Liver (tissue), 9 donors: ENCODE results near the gene PDLIM4. TPM values are rescaled to one million over a fixed set of nuclear protein-coding genes. Genes with fewer than 3 reads are reported as not detected.

Source experiments
- DNase-seq: peaks from one replicate; pipeline ENCODE4 v3.0.0-alpha.2; 2017; ENCODE audit warnings: low spot score
- H3K27ac ChIP-seq, 2 donors: one replicate each; pipeline ENCODE4 v1.7.0; 2013; ENCODE audit warnings: inconsistent platforms in 2 of 2, low read length in 2 of 2, control low read depth in 1 of 2, low read depth in 1 of 2, mild to moderate bottlenecking in 1 of 2
- H3K27me3 ChIP-seq, 4 donors: one replicate each; pipeline versions ENCODE4 v1.6.1 to v1.7.0; 2013; ENCODE audit warnings: low read length in 3 of 4, inconsistent platforms in 1 of 4, mild to moderate bottlenecking in 1 of 4, moderate library complexity in 1 of 4; ENCODE audit not compliant: control insufficient read depth in 4 of 4, insufficient read depth in 4 of 4
- H3K36me3 ChIP-seq, 4 donors: one replicate each; pipeline versions ENCODE4 v1.6.1 to v1.7.0; 2013; ENCODE audit warnings: low read length in 3 of 4, mild to moderate bottlenecking in 3 of 4, low read depth in 1 of 4, moderate library complexity in 1 of 4; ENCODE audit not compliant: control insufficient read depth in 4 of 4, insufficient read depth in 3 of 4
- H3K4me1 ChIP-seq, 4 donors: one replicate each; pipeline versions ENCODE4 v1.6.1 to v1.7.0; 2013; ENCODE audit warnings: low read length in 3 of 4, mild to moderate bottlenecking in 3 of 4, moderate library complexity in 1 of 4; ENCODE audit not compliant: control insufficient read depth in 4 of 4, insufficient read depth in 4 of 4
- H3K4me3 ChIP-seq, 3 donors: one replicate each; pipeline versions ENCODE4 v1.6.1 to v1.7.0; 2013; ENCODE audit warnings: low read length in 3 of 3, control low read depth in 1 of 3, low read depth in 1 of 3, mild to moderate bottlenecking in 1 of 3
- H3K9ac ChIP-seq, 2 donors: one replicate each; pipeline ENCODE4 v1.7.0; 2013; ENCODE audit warnings: low read length in 2 of 2, mild to moderate bottlenecking in 2 of 2, moderate library complexity in 2 of 2, control low read depth in 1 of 2, low read depth in 1 of 2
- H3K9me3 ChIP-seq, 4 donors: one replicate each; pipeline versions ENCODE4 v1.6.1 to v1.7.0; 2013; ENCODE audit warnings: low read length in 3 of 4; ENCODE audit not compliant: control insufficient read depth in 4 of 4
- GABPA ChIP-seq, 2 donors: IDR thresholded peaks in 1 of 2; conservative IDR thresholded peaks in 1 of 2; 2 replicates each; pipeline ENCODE4 v1.6.1; 2016; ENCODE audit warnings: antibody characterized with exemption in 2 of 2, mild to moderate bottlenecking in 1 of 2, moderate library complexity in 1 of 2
- HNF4A ChIP-seq, 2 donors: conservative IDR thresholded peaks; 2 replicates each; pipeline ENCODE4 v1.6.1; 2016; ENCODE audit warnings: antibody characterized with exemption in 2 of 2, mild to moderate bottlenecking in 2 of 2
- JUND ChIP-seq, 2 donors: IDR thresholded peaks; 2 replicates each; pipeline ENCODE4 v1.6.1; 2016; ENCODE audit warnings: antibody characterized with exemption in 2 of 2
- NR2F2 ChIP-seq: IDR thresholded peaks from 2 replicates; pipeline ENCODE4 v1.6.1; 2016; ENCODE audit warnings: antibody characterized with exemption
- RXRA ChIP-seq, 2 donors: IDR thresholded peaks; 2 replicates each; pipeline ENCODE4 v1.6.1; 2017 to 2018; ENCODE audit warnings: antibody characterized with exemption in 2 of 2, mild to moderate bottlenecking in 1 of 2
- whole genome bisulfite sequencing: extraction: QIAGEN DNeasy Blood & Tissue Kit; methylation state at CpG from one replicate; pipeline ENCODE4 v1.1.7; 2013; 5-methylcytosine and 5-hydroxymethylcytosine counted together
- polyA plus RNA-seq, 2 donors: library from polyadenylated mRNA; stranded (reverse) in 1 of 2; unstranded in 1 of 2; fragments of 200-250 nt in 1 of 2; fragments of >200 nt in 1 of 2; fragmentation: Nextera tagmentation in 1 of 2; extraction: Ambion mirVana in 1 of 2; gene quantifications; one replicate each; pipeline versions ENCODE4 v1.2.1 to v1.2.3, GENCODE V29; 2013 to 2015
- total RNA-seq, 2 donors: library from RNA; depleted of rRNA; stranded (reverse); fragments of >200 nt; gene quantifications; one replicate each; pipeline ENCODE4 v1.2.3, GENCODE V29; 2014
- TF ChIP-seq, protein P1 (sequence below): fragments of 150-350 bp; IDR thresholded peaks from 2 replicates; pipeline ENCODE4 v1.5.1; 2017; ENCODE audit warnings: improper control_type of control experiment, low read depth, low read length; ENCODE audit not compliant: missing input control
- donor health status: healthy.
- donor health status: healthy.
- donor health status: healthy.
- donor health status: healthy.
- donor health status: healthy.

The PDLIM4 gene
- total and polyA plus RNA-seq, 4 donors, result 0.25 to 0.93 (median 0.65) TPM

DNA sequence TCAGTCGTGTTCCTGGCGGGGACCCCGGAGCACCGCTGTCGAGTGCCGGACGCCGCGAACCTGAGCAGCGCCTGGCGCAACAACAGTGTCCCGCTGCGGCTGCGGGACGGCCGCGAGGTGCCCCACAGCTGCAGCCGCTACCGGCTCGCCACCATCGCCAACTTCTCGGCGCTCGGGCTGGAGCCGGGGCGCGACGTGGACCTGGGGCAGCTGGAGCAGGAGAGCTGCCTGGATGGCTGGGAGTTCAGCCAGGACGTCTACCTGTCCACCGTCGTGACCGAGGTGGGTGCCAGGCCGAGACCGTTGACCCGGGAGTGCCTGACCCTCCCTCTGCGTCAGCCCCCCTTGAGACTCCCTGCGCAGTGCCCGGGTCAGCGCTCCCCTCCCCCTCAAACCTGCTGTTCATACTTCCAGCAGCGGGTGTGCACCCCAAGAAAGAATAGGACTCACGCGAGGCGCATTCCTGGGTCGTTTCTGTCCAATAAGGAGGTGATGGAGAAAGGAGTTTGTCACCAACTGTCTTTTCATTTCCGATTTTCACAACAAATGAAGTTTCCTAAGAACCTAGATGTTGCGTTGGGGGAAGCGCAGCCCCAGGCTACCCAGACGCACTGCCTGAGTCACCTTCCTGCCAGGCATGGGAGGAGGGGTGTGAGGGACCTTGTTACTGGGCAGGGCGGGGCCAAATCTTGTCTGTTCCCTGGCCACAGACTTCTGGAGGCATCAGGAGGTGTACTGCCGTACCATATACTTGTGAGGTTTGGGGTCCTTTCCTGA is 37.4 kb downstream of the PDLIM4 start (continued):
- TF ChIP-seq HNF4A (conservative IDR thresholded peaks at IDR 0.05) (no peak), JUND (IDR thresholded peaks at IDR 0.05) (no peak)

DNA sequence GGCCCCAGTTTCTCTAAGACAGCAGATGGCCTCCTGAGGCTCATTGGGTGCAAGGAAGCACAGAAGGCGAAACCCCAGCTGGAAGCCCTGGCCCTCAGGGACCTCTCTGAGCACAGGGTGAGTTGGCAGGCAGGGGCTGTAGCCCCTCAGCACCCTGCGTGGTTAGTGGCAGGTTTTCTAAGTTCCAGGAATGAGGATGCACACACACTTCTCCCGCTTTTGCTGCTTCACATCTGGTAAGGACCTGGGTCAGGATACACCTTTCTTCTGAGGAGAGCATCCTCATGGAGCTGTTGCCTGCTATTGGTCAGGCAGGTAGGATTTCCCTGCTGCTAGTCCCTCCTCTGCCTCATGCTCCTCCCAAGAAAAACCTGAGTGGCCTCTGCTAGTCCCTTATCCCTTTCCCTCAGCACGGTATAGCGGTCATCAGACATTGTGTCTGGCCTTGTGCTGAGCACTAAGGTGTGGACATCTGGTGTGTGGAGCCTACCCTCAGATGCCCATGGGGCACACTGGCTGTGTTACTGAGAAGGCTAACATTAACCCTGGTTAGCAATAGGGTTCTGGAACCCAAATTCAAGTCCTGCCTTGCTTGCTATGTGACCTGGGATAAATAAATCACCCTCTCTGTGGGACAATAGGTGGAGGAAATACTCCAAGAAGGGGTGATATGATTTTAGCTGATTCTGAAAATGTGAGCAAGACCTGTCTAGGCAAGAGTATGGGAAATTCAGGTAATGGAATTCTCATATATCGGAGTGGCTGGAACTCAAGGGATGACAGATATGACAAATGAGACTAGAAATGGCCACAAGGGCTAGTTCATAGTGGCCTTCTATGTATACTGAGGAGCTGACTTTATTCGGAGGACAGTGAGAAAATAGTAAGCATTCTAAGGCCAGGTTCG is 38.3 kb downstream of the PDLIM4 start:
- 92% methylated on average over 8 of the region's 8 CpGs for WGBS
- no peaks in the 10 kb centered on the region for H3K36me3 ChIP-seq
- H3K4me1 ChIP-seq, result peaks cover 6 to 21% (median 14%) of the 10 kb centered on the region in 4 donors
- H3K9me3 ChIP-seq, result no peaks in the 10 kb centered on the region
- H3K27me3 ChIP-seq, result no peaks in the 10 kb centered on the region
- H3K27ac ChIP-seq, result peak overlapping the region; percentile 10 to 23
- no peak for TF ChIP-seq JUND (IDR thresholded peaks at IDR 0.05)
- no peak overlapping the region for H3K9ac ChIP-seq
- H3K4me3 ChIP-seq, result peak overlapping the region in 1 of 3 donors; percentile 5
- peak; percentile 51 for DNase-seq

DNA sequence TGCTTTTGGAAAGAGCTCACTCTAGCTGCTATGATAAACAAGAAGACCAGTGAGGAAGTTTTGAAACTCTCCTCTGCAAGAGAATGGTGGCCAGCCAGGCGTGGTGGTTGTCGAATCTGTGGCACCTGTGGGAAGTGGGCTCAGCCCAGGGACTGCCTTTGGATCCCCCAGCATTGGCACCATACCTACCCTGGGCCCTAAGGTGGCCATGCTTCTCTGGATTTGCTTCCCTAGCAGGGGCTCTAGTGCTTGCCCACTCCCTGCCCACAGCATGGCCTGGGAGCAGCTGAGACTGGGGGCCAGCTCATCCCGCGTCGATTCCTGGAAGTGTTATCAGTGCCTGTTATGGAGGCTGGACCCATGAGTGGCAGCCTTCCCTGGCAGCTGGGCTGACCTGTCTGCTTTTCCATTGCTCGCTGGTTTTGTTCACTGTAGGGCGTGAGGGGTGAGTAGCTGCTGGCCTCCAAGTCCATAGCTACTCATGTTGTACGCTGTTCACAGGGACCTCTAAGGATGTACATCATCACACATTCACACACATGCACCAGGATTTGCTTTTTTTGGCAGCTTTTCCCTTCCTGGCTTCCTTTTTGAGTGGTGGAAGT is 39.0 kb downstream of the PDLIM4 start:
- Histone ChIP-seq H3K27ac (peak overlapping the region in 1 of 2 donors; percentile 10), H3K9ac (no peak overlapping the region), H3K4me3 (no peak overlapping the region), H3K36me3 (no peaks in the 10 kb centered on the region), H3K27me3 (no peaks in the 10 kb centered on the region), H3K4me1 (peaks cover 7 to 23% (median 15%) of the 10 kb centered on the region in 4 donors), H3K9me3 (no peaks in the 10 kb centered on the region)
- peak; percentile 41 for DNase-seq
- 92% methylated on average over 8 of the region's 8 CpGs for WGBS
- TF ChIP-seq GABPA (IDR thresholded peaks at IDR 0.05 in 1 of 2, conservative IDR thresholded peaks at IDR 0.05 in 1 of 2) (no peak), RXRA (IDR thresholded peaks at IDR 0.05) (no peak)
- TF ChIP-seq, protein P1, sequence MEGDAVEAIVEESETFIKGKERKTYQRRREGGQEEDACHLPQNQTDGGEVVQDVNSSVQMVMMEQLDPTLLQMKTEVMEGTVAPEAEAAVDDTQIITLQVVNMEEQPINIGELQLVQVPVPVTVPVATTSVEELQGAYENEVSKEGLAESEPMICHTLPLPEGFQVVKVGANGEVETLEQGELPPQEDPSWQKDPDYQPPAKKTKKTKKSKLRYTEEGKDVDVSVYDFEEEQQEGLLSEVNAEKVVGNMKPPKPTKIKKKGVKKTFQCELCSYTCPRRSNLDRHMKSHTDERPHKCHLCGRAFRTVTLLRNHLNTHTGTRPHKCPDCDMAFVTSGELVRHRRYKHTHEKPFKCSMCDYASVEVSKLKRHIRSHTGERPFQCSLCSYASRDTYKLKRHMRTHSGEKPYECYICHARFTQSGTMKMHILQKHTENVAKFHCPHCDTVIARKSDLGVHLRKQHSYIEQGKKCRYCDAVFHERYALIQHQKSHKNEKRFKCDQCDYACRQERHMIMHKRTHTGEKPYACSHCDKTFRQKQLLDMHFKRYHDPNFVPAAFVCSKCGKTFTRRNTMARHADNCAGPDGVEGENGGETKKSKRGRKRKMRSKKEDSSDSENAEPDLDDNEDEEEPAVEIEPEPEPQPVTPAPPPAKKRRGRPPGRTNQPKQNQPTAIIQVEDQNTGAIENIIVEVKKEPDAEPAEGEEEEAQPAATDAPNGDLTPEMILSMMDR, result no peak

DNA sequence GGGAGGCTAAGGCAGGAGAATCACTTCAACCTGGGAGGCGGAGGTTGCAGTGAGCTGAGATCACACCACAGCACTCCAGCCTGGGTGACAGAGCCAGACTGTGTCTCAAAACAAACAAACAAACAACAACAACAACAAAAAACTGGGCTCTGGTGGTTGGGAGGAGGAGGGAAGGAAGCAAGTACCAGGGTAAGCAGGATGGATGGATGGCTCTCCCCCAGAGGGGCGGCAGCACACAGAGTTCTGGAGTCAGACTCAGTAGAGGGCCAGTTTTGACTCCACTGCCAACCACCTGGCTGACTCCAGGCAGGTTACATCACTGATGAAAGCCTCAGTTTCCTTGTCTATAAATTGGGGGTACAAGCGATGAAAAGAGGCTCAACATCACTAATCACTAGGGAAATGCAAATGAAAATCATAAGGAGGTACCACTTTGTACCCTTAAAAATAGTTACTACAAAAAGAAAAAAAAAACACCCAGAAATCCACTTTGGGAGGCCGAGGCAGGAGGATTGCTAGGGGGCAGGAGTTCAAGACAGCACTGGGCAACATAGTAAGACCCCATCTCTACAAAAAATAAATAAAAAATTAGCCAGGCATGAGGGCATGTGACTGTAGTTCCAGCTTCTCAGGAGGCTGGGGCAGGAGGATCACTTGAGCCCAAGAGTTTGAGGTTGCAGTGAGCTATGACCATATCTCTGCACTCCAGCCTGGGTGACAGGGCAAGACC is 39.9 kb downstream of the PDLIM4 start:
- TF ChIP-seq NR2F2 (no peak), GABPA (IDR thresholded peaks at IDR 0.05 in 1 of 2, conservative IDR thresholded peaks at IDR 0.05 in 1 of 2) (no peak)
- TF ChIP-seq, protein P1, result no peak
- H3K27me3 ChIP-seq, result no peaks in the 10 kb centered on the region
- H3K4me3 ChIP-seq, result no peak overlapping the region
- DNase-seq, result no peak
- no peak overlapping the region for H3K27ac ChIP-seq
- 95% methylated on average over 4 of the region's 4 CpGs for WGBS
- no peak overlapping the region for H3K9ac ChIP-seq
- peaks cover 7 to 32% (median 18%) of the 10 kb centered on the region in 4 donors for H3K4me1 ChIP-seq
- H3K36me3 ChIP-seq, result no peaks in the 10 kb centered on the region
- H3K9me3 ChIP-seq, result no peaks in the 10 kb centered on the region
